Natural killer cell (primary cell): ENCODE measurements around the gene RPS19BP1. TPM values are rescaled to one million over a fixed set of nuclear protein-coding genes. Genes with fewer than 3 reads are reported as not detected.

Source experiments
- ATAC-seq, 3 donors: fragments of 150-1000 bp in 2 of 3; fragments of 200-7000 bp in 1 of 3; cut with Tn5 transposase; 1 replicate in 1 of 3; 2 replicates in 2 of 3; pipeline ENCODE4 v1.10.0; 2021; ENCODE audit warnings: mild to moderate bottlenecking in 2 of 3, moderate library complexity in 2 of 3
- DNase-seq, 2 donors: peaks; one replicate each; pipeline versions ENCODE4 v3.0.0 to v3.0.0-alpha.2; 2013 to 2021; ENCODE audit warnings: mixed read lengths in 1 of 2
- H3K27ac ChIP-seq: one replicate; pipeline ENCODE4 v1.5.1; 2013; ENCODE audit warnings: mild to moderate bottlenecking, low read length
- H3K27me3 ChIP-seq: one replicate; pipeline ENCODE4 v1.6.1; 2013; ENCODE audit warnings: low read length; ENCODE audit not compliant: control insufficient read depth, insufficient read depth
- H3K36me3 ChIP-seq: one replicate; pipeline ENCODE4 v1.6.1; 2013; ENCODE audit warnings: low read length; ENCODE audit not compliant: control insufficient read depth, insufficient read depth
- H3K4me1 ChIP-seq: one replicate; pipeline ENCODE4 v1.6.1; 2013; ENCODE audit warnings: low read length; ENCODE audit not compliant: control insufficient read depth, insufficient read depth
- H3K4me3 ChIP-seq: one replicate; pipeline ENCODE4 v1.5.1; 2013; ENCODE audit warnings: low read length
- H3K9me3 ChIP-seq: one replicate; pipeline ENCODE4 v1.6.1; 2013; ENCODE audit warnings: low read length; ENCODE audit not compliant: control insufficient read depth, insufficient read depth
- H3K27ac Mint-ChIP-seq, 2 donors: one replicate each; pipeline ENCODE4 v1.8.0; 2022; ENCODE audit warnings: mild to moderate bottlenecking in 2 of 2, mixed read lengths in 2 of 2, moderate library complexity in 1 of 2
- H3K27me3 Mint-ChIP-seq, 2 donors: one replicate each; pipeline ENCODE4 v1.8.0; 2022; ENCODE audit warnings: low read depth in 2 of 2, mixed read lengths in 2 of 2
- H3K36me3 Mint-ChIP-seq: one replicate; pipeline ENCODE4 v1.8.0; 2022; ENCODE audit warnings: mixed read lengths
- H3K4me1 Mint-ChIP-seq, 2 donors: one replicate each; pipeline ENCODE4 v1.8.0; 2022; ENCODE audit warnings: mixed read lengths in 2 of 2
- H3K4me3 Mint-ChIP-seq: one replicate; pipeline ENCODE4 v1.8.0; 2022; ENCODE audit warnings: mild to moderate bottlenecking, moderate library complexity, mixed read lengths
- H3K9me3 Mint-ChIP-seq, 2 donors: one replicate each; pipeline ENCODE4 v1.8.0; 2022; ENCODE audit warnings: mixed read lengths in 2 of 2
- WGBS: methylation state at CpG from one replicate; pipeline ENCODE4 v1.1.7; 2013; ENCODE audit warnings: missing lambda C conversion rate; ENCODE audit not compliant: insufficient coverage; 5-methylcytosine and 5-hydroxymethylcytosine counted together
- intact Hi-C: fragments of 100-400 bp; cut with micrococcal nuclease; formaldehyde crosslinking; loops from one replicate; pipeline ENCODE4 v1.14.2; 2022
- total RNA-seq, 4 donors: library from RNA; stranded (reverse); fragments of 120-200 nt in 1 of 4; gene quantifications; one replicate each; pipeline versions ENCODE4 v1.2.3 to v1.2.4, GENCODE V29; 2013 to 2022
- TF ChIP-seq, protein P1 (sequence below): fragments of 200-600 bp; IDR thresholded peaks from one replicate; pipeline ENCODE4 v1.8.0; 2022; ENCODE audit warnings: antibody characterized with exemption

RPS19BP1 gene
- total RNA-seq, 3 donors from 2014 or later (not counting 1 experiment from before 2014, with no cell fraction given) = 56.7 to 66.5 (median 61.3) TPM

DNA sequence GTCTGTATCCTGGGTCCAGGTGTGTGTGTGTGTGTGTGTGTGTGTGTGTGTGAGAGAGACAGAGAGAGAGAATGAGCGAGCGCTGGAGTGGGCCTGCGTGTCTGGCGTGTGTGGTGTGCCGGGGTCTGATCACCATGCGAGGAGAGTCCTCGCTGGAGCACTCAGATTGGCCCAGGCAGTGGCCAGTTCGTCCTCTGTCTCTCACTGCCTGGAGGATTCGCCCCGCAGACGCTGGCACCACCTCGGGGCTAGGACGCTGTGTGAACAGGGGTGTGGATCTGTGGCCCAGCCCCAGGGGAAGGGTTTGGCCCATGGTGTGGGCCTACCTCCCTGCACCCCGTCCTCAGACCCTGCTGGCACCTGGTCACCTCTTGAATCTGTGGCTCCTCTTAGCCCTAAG lies 26.4 kb upstream of the RPS19BP1 start:
- no peaks in the 10 kb centered on the region for H3K36me3 ChIP-seq
- H3K4me1 Mint-ChIP-seq = peaks cover 5 to 7% of the 10 kb centered on the region in 2 donors
- intact Hi-C loops = no loop called here
- TF ChIP-seq, protein P1, sequence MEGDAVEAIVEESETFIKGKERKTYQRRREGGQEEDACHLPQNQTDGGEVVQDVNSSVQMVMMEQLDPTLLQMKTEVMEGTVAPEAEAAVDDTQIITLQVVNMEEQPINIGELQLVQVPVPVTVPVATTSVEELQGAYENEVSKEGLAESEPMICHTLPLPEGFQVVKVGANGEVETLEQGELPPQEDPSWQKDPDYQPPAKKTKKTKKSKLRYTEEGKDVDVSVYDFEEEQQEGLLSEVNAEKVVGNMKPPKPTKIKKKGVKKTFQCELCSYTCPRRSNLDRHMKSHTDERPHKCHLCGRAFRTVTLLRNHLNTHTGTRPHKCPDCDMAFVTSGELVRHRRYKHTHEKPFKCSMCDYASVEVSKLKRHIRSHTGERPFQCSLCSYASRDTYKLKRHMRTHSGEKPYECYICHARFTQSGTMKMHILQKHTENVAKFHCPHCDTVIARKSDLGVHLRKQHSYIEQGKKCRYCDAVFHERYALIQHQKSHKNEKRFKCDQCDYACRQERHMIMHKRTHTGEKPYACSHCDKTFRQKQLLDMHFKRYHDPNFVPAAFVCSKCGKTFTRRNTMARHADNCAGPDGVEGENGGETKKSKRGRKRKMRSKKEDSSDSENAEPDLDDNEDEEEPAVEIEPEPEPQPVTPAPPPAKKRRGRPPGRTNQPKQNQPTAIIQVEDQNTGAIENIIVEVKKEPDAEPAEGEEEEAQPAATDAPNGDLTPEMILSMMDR = no peak
- H3K27ac Mint-ChIP-seq = no peak overlapping the region
- 97% methylated on average over 14 of the region's 14 CpGs for WGBS
- H3K27ac ChIP-seq = no peak overlapping the region
- no peak for DNase-seq
- H3K4me1 ChIP-seq = peaks cover 6% of the 10 kb centered on the region
- H3K36me3 Mint-ChIP-seq = no peaks in the 10 kb centered on the region
- H3K27me3 ChIP-seq = peaks cover 23% of the 10 kb centered on the region
- H3K4me3 Mint-ChIP-seq = no peak overlapping the region
- ATAC-seq = no peak
- H3K9me3 Mint-ChIP-seq = no peaks in the 10 kb centered on the region
- H3K27me3 Mint-ChIP-seq = peaks cover 19 to 48% of the 10 kb centered on the region in 2 donors
- H3K9me3 ChIP-seq = no peaks in the 10 kb centered on the region
- H3K4me3 ChIP-seq = no peak overlapping the region

DNA sequence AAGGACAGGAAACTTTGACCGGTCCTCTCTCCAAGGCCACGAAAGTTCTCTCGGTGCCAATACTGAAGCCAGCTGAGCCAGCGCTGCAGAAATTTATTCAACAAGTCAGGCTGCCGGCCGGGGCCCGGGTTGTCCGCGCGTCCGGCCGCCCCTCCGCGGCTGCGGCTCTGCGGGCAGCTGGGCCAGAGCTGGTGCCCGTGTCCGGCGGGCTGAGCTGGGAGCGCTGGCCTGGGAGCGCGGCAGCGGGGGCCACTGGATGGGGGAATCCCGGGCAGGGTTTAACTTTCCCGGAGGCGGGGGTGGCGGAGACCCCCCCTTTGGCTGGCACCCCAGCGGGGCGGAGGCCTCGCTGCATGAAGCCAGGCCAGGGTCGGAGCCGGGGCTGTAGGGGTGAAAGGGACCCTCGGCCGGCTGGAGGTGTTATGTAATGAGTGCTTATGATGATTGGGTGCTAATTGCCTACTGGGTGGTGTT lies 25.7 kb upstream of the RPS19BP1 start:
- Mint-ChIP-seq H3K27me3 (peaks cover 20 to 48% of the 10 kb centered on the region in 2 donors), H3K4me1 (peaks cover 5 to 7% of the 10 kb centered on the region in 2 donors), H3K9me3 (no peaks in the 10 kb centered on the region), H3K36me3 (no peaks in the 10 kb centered on the region), H3K27ac (no peak overlapping the region), H3K4me3 (no peak overlapping the region)
- ATAC-seq (no peak), DNase-seq (peak in 1 of 2 donors; percentile 14)
- Histone ChIP-seq H3K36me3 (no peaks in the 10 kb centered on the region), H3K4me1 (peaks cover 6% of the 10 kb centered on the region), H3K4me3 (no peak overlapping the region), H3K9me3 (no peaks in the 10 kb centered on the region), H3K27me3 (peaks cover 25% of the 10 kb centered on the region), H3K27ac (no peak overlapping the region)
- WGBS = 16% methylated on average over 34 of the region's 34 CpGs
- intact Hi-C loops = no loop called here
- TF ChIP-seq, protein P1 = no peak

DNA sequence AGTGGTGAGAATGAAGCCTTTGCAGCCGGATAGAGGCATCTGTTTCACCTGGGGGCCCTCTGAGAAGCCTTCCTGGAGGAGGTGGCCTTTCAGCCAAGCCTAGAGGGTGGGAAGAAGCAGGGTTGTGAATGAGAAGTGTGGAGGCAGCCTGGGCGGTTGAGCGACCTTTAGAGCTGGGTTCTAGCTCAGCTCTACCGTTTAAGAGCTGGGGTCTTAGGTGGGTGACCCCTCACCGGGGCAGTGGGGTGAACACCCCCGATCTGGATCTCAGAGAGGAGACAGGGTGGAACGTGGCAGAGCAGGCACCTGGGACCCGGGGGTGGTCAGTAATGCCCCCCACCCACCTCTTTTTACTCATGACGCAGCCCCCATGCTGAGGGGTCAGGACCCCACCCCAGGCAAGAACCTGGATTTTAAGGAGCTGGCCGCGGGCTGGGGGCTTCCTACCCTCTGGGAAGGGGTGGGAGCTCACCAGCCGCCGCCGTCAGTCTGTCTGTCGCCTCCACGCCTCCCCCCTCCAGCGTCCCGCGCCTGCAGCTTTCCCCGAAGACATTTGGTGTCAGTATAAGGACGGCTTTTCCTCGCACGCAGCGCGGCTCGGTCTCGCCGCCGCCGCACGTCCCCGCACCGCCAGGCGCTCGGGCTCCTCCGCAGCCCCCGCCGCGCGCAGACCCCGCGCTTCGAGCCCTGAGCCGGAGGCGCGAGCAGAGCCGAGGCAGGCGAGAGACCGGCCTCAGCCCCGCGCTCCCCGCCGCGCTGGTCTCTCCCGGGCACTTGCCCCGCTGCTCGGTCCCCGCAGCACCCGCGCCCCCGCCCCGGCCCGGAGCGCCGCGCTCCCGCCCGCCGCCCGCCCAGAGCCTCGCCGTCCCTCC lies 24.7 kb upstream of the RPS19BP1 start:
- no peak overlapping the region for H3K27ac ChIP-seq
- intact Hi-C loops = no loop called here
- Mint-ChIP-seq H3K36me3 (no peaks in the 10 kb centered on the region), H3K4me3 (no peak overlapping the region), H3K27ac (no peak overlapping the region), H3K4me1 (peaks cover 5 to 7% of the 10 kb centered on the region in 2 donors), H3K9me3 (no peaks in the 10 kb centered on the region), H3K27me3 (peaks cover 31 to 55% of the 10 kb centered on the region in 2 donors)
- WGBS = 7% methylated on average over 72 of the region's 72 CpGs
- peaks cover 25% of the 10 kb centered on the region for H3K27me3 ChIP-seq
- no peaks in the 10 kb centered on the region for H3K9me3 ChIP-seq
- ATAC-seq (peak in 2 of 3 donors; percentile 18 to 34), DNase-seq (peak in 1 of 2 donors; percentile 73)
- no peak overlapping the region for H3K4me3 ChIP-seq
- peaks cover 6% of the 10 kb centered on the region for H3K4me1 ChIP-seq
- no peaks in the 10 kb centered on the region for H3K36me3 ChIP-seq
- TF ChIP-seq, protein P1 = no peak
